Psoas muscle (tissue), 8 donors: ENCODE data around the gene XCR1. TPM values are rescaled to one million over a fixed set of nuclear protein-coding genes. Genes with fewer than 3 reads are reported as not detected.
A peak's percentile ranks its signal among the peaks of the same experiment; 100 is the strongest.

Experiments used
- ATAC-seq, 4 donors: fragments of 200-7000 bp; cut with Tn5 transposase; one replicate each; pipeline ENCODE4 v1.9.1; 2020; ENCODE audit warnings: moderate library complexity in 3 of 4, mild to moderate bottlenecking in 2 of 4
- DNase-seq, 2 donors: peaks; one replicate each; pipeline ENCODE4 v3.0.0-alpha.2; 2020
- H3K27ac ChIP-seq: fragments of 200-600 bp; one replicate; pipeline ENCODE4 v1.8.0; 2022
- H3K27me3 ChIP-seq, 3 donors: fragments of 200-600 bp in 1 of 3; one replicate each; pipeline versions ENCODE4 v1.6.1 to v1.8.0; 2013 to 2022; ENCODE audit warnings: low read length in 2 of 3, mild to moderate bottlenecking in 2 of 3, moderate library complexity in 1 of 3; ENCODE audit not compliant: insufficient read depth in 3 of 3
- H3K36me3 ChIP-seq, 2 donors: fragments of 200-600 bp in 1 of 2; one replicate each; pipeline versions ENCODE4 v1.6.1 to v1.8.0; 2013 to 2022; ENCODE audit warnings: low read depth in 1 of 2, mild to moderate bottlenecking in 1 of 2, moderate library complexity in 1 of 2; ENCODE audit not compliant: insufficient read depth in 1 of 2
- H3K4me1 ChIP-seq: fragments of 200-600 bp; one replicate; pipeline ENCODE4 v1.8.0; 2022
- H3K4me3 ChIP-seq: fragments of 200-600 bp; one replicate; pipeline ENCODE4 v1.8.0; 2022; ENCODE audit warnings: mild to moderate bottlenecking
- H3K9me3 ChIP-seq: fragments of 200-600 bp; one replicate; pipeline ENCODE4 v1.8.0; 2022
- CTCF ChIP-seq: fragments of 200-600 bp; IDR thresholded peaks from one replicate; pipeline ENCODE4 v1.8.0; 2022; ENCODE audit warnings: antibody characterized with exemption
- WGBS, 3 donors: extraction: QIAGEN DNeasy Blood & Tissue Kit; methylation state at CpG; one replicate each; pipeline versions ENCODE4 v1.1.6 to v1.1.7; 2013; 5-methylcytosine and 5-hydroxymethylcytosine counted together
- intact Hi-C, 2 donors: fragments of 100-400 bp; cut with DNase I; formaldehyde crosslinking; loops; one replicate each; pipeline versions ENCODE4 v1.11.0 to v1.14.2; 2022
- polyA plus RNA-seq, 3 donors: library from polyadenylated mRNA; stranded (reverse); fragments of 200-250 nt; gene quantifications; one replicate each; pipeline ENCODE4 v1.2.3, GENCODE V29; 2013
- total RNA-seq, 4 donors: library from RNA; stranded (reverse); fragmentation: NEBNext Ultra II Directional in 2 of 4; extraction: Animal tissue kit (Norgen Biotek cat#: 25700) in 2 of 4; gene quantifications; one replicate each; pipeline versions ENCODE4 v1.2.1 to v1.2.4, GENCODE V29; 2021 to 2023
- donor health status: healthy with polysubstance abuse.
- donor health status: DM: no; HTN: no; CAD: no; lungs with moderate emphysema.
- donor health status: Bipolar disorder and iron deficiency.
- donor health status: healthy.
- donor health status: DM: yes; HTN: yes; CAD: no.
- donor health status: DM: no; HTN: no; CAD: no.
- donor health status: DM: no; HTN: no; CAD: no.
- donor health status: DM: yes; HTN: yes; CAD: no.

Gene XCR1
- total and polyA plus RNA-seq, 7 donors, result 0.01 to 0.10 (median 0.05) TPM; not detected in 1

- peak in 3 of 4 donors; percentile 29 to 42 (median 29) for ATAC-seq
Measured at GRCh38 chr3:46062679-46063078, 35.4 kb upstream of the XCR1 start.

GRCh38 chr3:46061887-46062286 lies 34.6 kb upstream of the XCR1 start:
- Histone ChIP-seq H3K4me1 (peaks cover 42% of the 10 kb centered on the region), H3K4me3 (no peak overlapping the region), H3K36me3 (no peaks in the 10 kb centered on the region), H3K9me3 (no peaks in the 10 kb centered on the region), H3K27me3 (no peaks in the 10 kb centered on the region), H3K27ac (no peak overlapping the region)
- DNase-seq, result no peak
- no peak for ATAC-seq
- WGBS, 3 donors, result 85 to 86% (median 86%) methylated on average over 3 of the region's 3 CpGs
- no peak for TF ChIP-seq CTCF
- intact Hi-C loops, result loop anchor here in 1 of 2 donors (5.0 kb wide), 1 partner anchor 65 kb away; the partner anchor contains the start of gene FYCO1

More at GRCh38 chr3:46062679-46063078, 35.4 kb upstream of the XCR1 start:
- DNase-seq, result no peak
- intact Hi-C loops, result loop anchor here in 1 of 2 donors (5.0 kb wide), 1 partner anchor 65 kb away; the partner anchor contains the start of gene FYCO1
- no peak for TF ChIP-seq CTCF
- 14 to 22% (median 18%) methylated on average over 2 of the region's 2 CpGs for WGBS, 3 donors
- Histone ChIP-seq H3K36me3 (no peaks in the 10 kb centered on the region), H3K4me1 (peaks cover 50% of the 10 kb centered on the region), H3K27me3 (no peaks in the 10 kb centered on the region), H3K9me3 (no peaks in the 10 kb centered on the region), H3K27ac (peak overlapping the region; percentile 3), H3K4me3 (no peak overlapping the region)

- ATAC-seq, result no peak
- Histone ChIP-seq H3K27me3 (no peaks in the 10 kb centered on the region), H3K36me3 (no peaks in the 10 kb centered on the region), H3K4me1 (peaks cover 37% of the 10 kb centered on the region), H3K4me3 (no peak overlapping the region), H3K9me3 (no peaks in the 10 kb centered on the region), H3K27ac (no peak overlapping the region)
- intact Hi-C loops, result loop anchor here in 1 of 2 donors (5.0 kb wide), 1 partner anchor 64 kb away; the partner anchor contains the start of gene FYCO1
- 71 to 90% (median 76%) methylated on average over 3 of the region's 3 CpGs for WGBS, 3 donors
- no peak for TF ChIP-seq CTCF
- DNase-seq, result no peak
Measured at GRCh38 chr3:46061108-46061720, 33.9 kb upstream of the XCR1 start.

- Histone ChIP-seq H3K9me3 (no peaks in the 10 kb centered on the region), H3K27me3 (no peaks in the 10 kb centered on the region), H3K27ac (no peak overlapping the region), H3K4me1 (peaks cover 33% of the 10 kb centered on the region), H3K36me3 (no peaks in the 10 kb centered on the region), H3K4me3 (no peak overlapping the region)
- 76 to 87% (median 87%) methylated on average over 2 of the region's 2 CpGs for WGBS, 3 donors
- no peak for ATAC-seq
- DNase-seq, result no peak
- intact Hi-C loops, result loop anchor here in 1 of 2 donors (5.0 kb wide), 1 partner anchor 63 kb away; the partner anchor contains the start of gene FYCO1
- TF ChIP-seq CTCF, result no peak
Measured at GRCh38 chr3:46060551-46060950, 33.3 kb upstream of the XCR1 start.

GRCh38 chr3:46059432-46059831 lies 32.1 kb upstream of the XCR1 start:
- no peaks in the 10 kb centered on the region for H3K36me3 ChIP-seq
- H3K27me3 ChIP-seq, result no peaks in the 10 kb centered on the region
- TF ChIP-seq CTCF, result no peak
- DNase-seq, result no peak
- H3K4me1 ChIP-seq, result peaks cover 27% of the 10 kb centered on the region
- ATAC-seq, result no peak
- no peak overlapping the region for H3K4me3 ChIP-seq
- intact Hi-C loops, result no loop called here
- no peaks in the 10 kb centered on the region for H3K9me3 ChIP-seq
- 54 to 86% (median 57%) methylated on average over 3 of the region's 3 CpGs for WGBS, 3 donors
- H3K27ac ChIP-seq, result no peak overlapping the region
